Coronary artery (tissue), 2 donors: ENCODE data around the gene SPARCL1.
"Not testable (repeated sequence)": the region's sequence is repeated elsewhere in the genome, so short reads cannot be mapped to it uniquely, and the experiment has no call there.

Experiments used
- DNase-seq: peaks from one replicate; pipeline ENCODE4 v3.0.0-alpha.2; 2017; ENCODE audit warnings: low spot score
- H3K27ac ChIP-seq, 2 donors: fragments of 200-600 bp; sonication (generic); one replicate each; pipeline ENCODE4 v1.5.1; 2016 to 2019
- H3K4me3 ChIP-seq: fragments of 200-600 bp; sonication (generic); 2 replicates; pipeline ENCODE4 v1.5.1; 2016; ENCODE audit warnings: mild to moderate bottlenecking, moderate library complexity
- CTCF ChIP-seq: fragments of 200-600 bp; sonication (generic); IDR thresholded peaks from one replicate; pipeline ENCODE4 v1.5.1; 2019; ENCODE audit warnings: antibody characterized with exemption

Gene SPARCL1, protein sequence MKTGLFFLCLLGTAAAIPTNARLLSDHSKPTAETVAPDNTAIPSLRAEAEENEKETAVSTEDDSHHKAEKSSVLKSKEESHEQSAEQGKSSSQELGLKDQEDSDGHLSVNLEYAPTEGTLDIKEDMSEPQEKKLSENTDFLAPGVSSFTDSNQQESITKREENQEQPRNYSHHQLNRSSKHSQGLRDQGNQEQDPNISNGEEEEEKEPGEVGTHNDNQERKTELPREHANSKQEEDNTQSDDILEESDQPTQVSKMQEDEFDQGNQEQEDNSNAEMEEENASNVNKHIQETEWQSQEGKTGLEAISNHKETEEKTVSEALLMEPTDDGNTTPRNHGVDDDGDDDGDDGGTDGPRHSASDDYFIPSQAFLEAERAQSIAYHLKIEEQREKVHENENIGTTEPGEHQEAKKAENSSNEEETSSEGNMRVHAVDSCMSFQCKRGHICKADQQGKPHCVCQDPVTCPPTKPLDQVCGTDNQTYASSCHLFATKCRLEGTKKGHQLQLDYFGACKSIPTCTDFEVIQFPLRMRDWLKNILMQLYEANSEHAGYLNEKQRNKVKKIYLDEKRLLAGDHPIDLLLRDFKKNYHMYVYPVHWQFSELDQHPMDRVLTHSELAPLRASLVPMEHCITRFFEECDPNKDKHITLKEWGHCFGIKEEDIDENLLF

GRCh38 chr4:87529187-87529586, at the start of gene SPARCL1:
Gene SPARCL1 (minus strand): TSS chr4:87529376. CDS start chr4:87499574, 29,802 bp downstream.
- Histone ChIP-seq H3K4me3 (peak within 1 kb of the TSS; percentile 71), H3K27ac (peak within 1 kb of the TSS; percentile 93 to 94)
- DNase-seq = no peak
- TF ChIP-seq CTCF = no peak

DNA sequence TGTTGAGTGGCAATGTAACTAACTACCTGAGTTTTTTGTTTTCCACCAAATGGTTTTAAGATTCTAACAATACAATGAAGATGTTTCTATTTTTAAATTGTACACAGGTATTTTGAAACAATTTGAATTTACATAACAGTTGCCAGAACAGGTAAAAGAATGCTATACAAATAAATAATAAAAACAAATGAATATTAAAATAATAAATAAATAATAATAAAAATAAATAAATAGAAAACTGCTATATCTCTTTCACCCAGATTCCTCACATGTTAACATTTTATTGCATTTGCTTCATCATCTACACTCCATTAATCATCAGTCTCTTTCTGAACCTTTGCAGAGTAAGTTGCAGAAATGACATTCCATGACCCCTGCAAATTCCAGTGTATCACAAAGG, 46.8 kb upstream of the SPARCL1 start:
- Histone ChIP-seq H3K27ac (no peak overlapping the region), H3K4me3 (no peak overlapping the region)
- DNase-seq = no peak
- no peak for TF ChIP-seq CTCF

DNA sequence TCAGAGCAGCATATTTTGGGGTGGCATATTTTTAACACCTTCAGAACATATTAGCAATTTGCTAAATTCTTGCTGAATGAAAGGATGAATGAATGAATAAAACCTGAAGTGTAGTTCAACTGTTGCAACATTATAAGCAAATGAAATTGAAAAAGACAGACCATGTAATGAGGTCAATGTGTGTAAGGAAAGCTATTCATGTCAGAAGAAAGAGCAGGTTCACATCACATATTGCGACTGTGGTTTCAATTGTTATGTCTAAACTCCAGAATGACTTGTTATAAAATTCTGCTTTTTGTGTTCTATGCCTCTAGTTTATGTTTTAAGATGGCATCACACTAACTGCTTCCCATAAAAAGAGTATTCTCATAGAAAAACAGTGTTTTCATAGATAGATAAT, 46.2 kb upstream of the SPARCL1 start:
- TF ChIP-seq CTCF = no peak
- no peak for DNase-seq
- H3K4me3 ChIP-seq = no peak overlapping the region
- H3K27ac ChIP-seq = peak overlapping the region in 1 of 2 donors; percentile 51

DNA sequence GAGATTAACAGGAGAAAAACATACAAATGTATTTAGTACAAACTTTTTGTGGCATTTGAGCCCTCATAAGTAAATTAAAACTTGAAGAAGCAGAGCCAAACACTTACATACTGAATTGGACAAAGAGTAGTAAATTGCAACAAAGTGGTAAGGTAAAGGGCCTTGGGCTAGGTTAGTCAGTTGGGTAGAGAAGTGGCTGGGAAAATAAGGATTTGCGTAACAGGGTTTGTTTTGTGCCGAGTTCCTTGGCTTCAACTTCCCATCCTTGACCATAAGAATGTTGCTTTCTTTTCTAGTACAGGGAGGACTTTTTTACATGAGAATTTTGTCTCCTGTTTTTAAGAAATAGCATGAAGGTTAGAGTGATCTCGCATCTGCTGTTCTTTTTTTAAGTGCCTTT, 45.8 kb upstream of the SPARCL1 start:
- no peak for TF ChIP-seq CTCF
- Histone ChIP-seq H3K4me3 (no peak overlapping the region), H3K27ac (peak overlapping the region in 1 of 2 donors; percentile 51)
- DNase-seq = no peak

DNA sequence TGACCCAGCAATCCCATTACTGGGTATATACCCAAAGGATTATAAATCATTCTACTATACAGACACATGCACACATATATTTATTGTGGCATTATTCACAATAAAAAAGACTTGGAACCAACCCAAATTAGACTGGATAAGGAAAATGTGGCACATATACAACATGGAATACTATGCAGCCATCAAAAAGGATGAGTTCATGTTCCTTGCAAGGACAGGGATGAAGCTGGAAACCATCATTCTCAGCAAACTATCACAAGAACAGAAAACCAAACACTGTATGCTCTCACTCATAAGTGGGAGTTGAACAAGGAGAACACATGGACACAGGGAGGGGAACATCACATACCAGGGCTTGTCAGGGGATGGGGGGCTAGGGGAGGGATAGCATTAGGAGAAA, 45.2 kb upstream of the SPARCL1 start:
- peak overlapping the region in 1 of 2 donors; percentile 51 for H3K27ac ChIP-seq
- H3K4me3 ChIP-seq, DNase-seq: not testable (repeated sequence)

DNA sequence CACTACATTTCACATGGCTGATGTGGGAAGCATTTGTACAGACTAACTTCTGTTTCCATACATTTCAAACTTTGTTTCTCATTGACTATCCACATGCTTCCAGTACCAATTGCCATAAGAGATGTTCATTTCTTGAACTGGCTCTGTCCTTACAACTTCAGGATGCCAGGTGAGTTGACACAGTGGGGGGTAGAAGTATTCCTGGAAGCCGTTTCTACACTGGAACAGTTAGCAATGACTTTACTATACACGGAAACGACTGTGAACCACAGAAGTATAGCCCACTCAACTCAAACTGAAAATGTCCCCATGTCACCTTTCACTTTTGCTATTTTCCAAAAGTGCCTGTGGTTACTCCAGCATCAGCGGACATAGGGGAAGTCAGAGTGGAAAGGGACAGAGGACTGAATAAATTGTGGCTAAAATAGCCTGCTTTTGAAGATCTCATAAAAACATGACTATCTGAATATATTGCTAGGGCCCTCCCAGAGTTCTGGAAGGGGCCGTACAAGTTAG, 41.2 kb upstream of the SPARCL1 start:
- no peak overlapping the region for H3K4me3 ChIP-seq
- no peak for TF ChIP-seq CTCF
- no peak for DNase-seq
- H3K27ac ChIP-seq = no peak overlapping the region

GRCh38 chr4:87567191-87567590, 38.0 kb upstream of the SPARCL1 start:
- no peak overlapping the region for H3K27ac ChIP-seq
- TF ChIP-seq CTCF = no peak
- no peak for DNase-seq
- H3K4me3 ChIP-seq = no peak overlapping the region
